ENCODE results near the gene KL. TPM values are rescaled to one million over a fixed set of nuclear protein-coding genes. Genes with fewer than 3 reads are reported as not detected.

Gene KL
- total RNA-seq, 1 donor from 2014 or later: 12.5 TPM

GRCh38 chr13:33108620-33109019 is 92.4 kb downstream of the KL start:
- DNase-seq (no peak), ATAC-seq (no peak)
- no peak for TF ChIP-seq CTCF (IDR thresholded peaks at IDR 0.05)
- intact Hi-C loops (cut with DNase I): no loop called here
- H3K27ac ChIP-seq: no peak overlapping the region
- H3K4me1 ChIP-seq: peaks cover 34% of the 10 kb centered on the region
- H3K36me3 ChIP-seq: peaks cover 77% of the 10 kb centered on the region
- H3K4me3 ChIP-seq: no peak overlapping the region
- H3K27me3 ChIP-seq: no peaks in the 10 kb centered on the region
- no peaks in the 10 kb centered on the region for H3K9me3 ChIP-seq

- DNase-seq: no peak
- H3K4me1 ChIP-seq: peaks cover 34% of the 10 kb centered on the region
Measured at GRCh38 chr13:33109271-33109697, 93.1 kb downstream of the KL start.

GRCh38 chr13:33109801-33110200 is 93.6 kb downstream of the KL start:
- Histone ChIP-seq H3K36me3 (peaks cover 76% of the 10 kb centered on the region), H3K27ac (peak overlapping the region; percentile 47), H3K27me3 (no peaks in the 10 kb centered on the region), H3K4me1 (peaks cover 34% of the 10 kb centered on the region), H3K4me3 (no peak overlapping the region), H3K9me3 (no peaks in the 10 kb centered on the region)
- intact Hi-C loops (cut with DNase I): no loop called here
- no peak for TF ChIP-seq CTCF (IDR thresholded peaks at IDR 0.05)
- DNase-seq (no peak), ATAC-seq (no peak)

More at GRCh38 chr13:33109271-33109697, 93.1 kb downstream of the KL start:
- Histone ChIP-seq H3K27me3 (no peaks in the 10 kb centered on the region), H3K9me3 (no peaks in the 10 kb centered on the region), H3K4me3 (no peak overlapping the region), H3K36me3 (peaks cover 77% of the 10 kb centered on the region), H3K27ac (peak overlapping the region; percentile 47)
- ATAC-seq: no peak
- TF ChIP-seq CTCF (IDR thresholded peaks at IDR 0.05): no peak
- intact Hi-C loops (cut with DNase I): no loop called here

- Histone ChIP-seq H3K4me1 (peaks cover 34% of the 10 kb centered on the region), H3K9me3 (no peaks in the 10 kb centered on the region), H3K36me3 (peaks cover 76% of the 10 kb centered on the region), H3K27ac (peak overlapping the region; percentile 45), H3K27me3 (no peaks in the 10 kb centered on the region), H3K4me3 (no peak overlapping the region)
- no peak for DNase-seq
- intact Hi-C loops (cut with DNase I): no loop called here
- no peak for ATAC-seq
- no peak for TF ChIP-seq CTCF (IDR thresholded peaks at IDR 0.05)
Measured at GRCh38 chr13:33110386-33110712, 94.1 kb downstream of the KL start.

GRCh38 chr13:33110713-33111413 is 94.6 kb downstream of the KL start:
- H3K4me3 ChIP-seq: no peak overlapping the region
- H3K9me3 ChIP-seq: no peaks in the 10 kb centered on the region
- peak overlapping the region; percentile 45 for H3K27ac ChIP-seq
- H3K4me1 ChIP-seq: peaks cover 34% of the 10 kb centered on the region
- no peak for TF ChIP-seq CTCF (IDR thresholded peaks at IDR 0.05)
- intact Hi-C loops (cut with DNase I): no loop called here
- ATAC-seq: peak; percentile 53
- no peaks in the 10 kb centered on the region for H3K27me3 ChIP-seq
- no peak for DNase-seq
- H3K36me3 ChIP-seq: peaks cover 76% of the 10 kb centered on the region

Measured in upper lobe of right lung (tissue), 1 donor.